ENCODE results near the gene TSPAN18.

DNA sequence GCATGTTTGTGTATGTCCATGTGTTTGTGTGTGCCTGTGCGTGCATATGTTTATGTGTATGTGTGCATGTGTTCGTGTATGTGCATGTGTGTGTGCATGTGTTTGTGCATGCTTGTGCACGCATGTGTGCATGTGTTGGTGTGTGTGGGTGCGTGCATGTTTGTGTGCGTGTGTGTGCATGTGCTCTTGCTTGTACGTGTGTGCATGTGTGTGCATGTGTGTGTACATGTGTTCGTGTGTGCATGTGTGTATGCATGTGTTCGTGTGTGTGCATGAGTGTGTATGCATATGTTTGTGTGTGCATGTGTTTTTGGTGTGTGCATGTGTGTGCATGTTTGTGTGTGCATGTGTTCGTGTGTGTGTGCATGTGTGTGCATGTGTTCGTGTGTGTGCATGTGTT, 63.4 kb downstream of the TSPAN18 start:
- TF ChIP-seq, protein P1, sequence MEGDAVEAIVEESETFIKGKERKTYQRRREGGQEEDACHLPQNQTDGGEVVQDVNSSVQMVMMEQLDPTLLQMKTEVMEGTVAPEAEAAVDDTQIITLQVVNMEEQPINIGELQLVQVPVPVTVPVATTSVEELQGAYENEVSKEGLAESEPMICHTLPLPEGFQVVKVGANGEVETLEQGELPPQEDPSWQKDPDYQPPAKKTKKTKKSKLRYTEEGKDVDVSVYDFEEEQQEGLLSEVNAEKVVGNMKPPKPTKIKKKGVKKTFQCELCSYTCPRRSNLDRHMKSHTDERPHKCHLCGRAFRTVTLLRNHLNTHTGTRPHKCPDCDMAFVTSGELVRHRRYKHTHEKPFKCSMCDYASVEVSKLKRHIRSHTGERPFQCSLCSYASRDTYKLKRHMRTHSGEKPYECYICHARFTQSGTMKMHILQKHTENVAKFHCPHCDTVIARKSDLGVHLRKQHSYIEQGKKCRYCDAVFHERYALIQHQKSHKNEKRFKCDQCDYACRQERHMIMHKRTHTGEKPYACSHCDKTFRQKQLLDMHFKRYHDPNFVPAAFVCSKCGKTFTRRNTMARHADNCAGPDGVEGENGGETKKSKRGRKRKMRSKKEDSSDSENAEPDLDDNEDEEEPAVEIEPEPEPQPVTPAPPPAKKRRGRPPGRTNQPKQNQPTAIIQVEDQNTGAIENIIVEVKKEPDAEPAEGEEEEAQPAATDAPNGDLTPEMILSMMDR (IDR thresholded peaks at IDR 0.05; ENCODE audit: low read depth, low read length, poor library complexity, severe bottlenecking): no peak
- TF ChIP-seq EZH2phosphoT487 (IDR thresholded peaks at IDR 0.05; ENCODE audit: borderline replicate concordance, low read length): no peak

Measured in DOHH2 (cell line).